ENCODE results near the gene CEACAM19.
"Not testable (repeated sequence)": the region's sequence is repeated elsewhere in the genome, so short reads cannot be mapped to it uniquely, and the experiment has no call there.

The CEACAM19 gene

GRCh38 chr19:44673510-44673909 is 2.2 kb downstream of the CEACAM19 start:
- DNase-seq (ENCODE audit: low read depth in 2 of 3, low spot score in 2 of 3), result no peak

- no peak for DNase-seq (ENCODE audit: low read depth in 2 of 3, low spot score in 2 of 3)
These were observed 4.2 kb downstream of the CEACAM19 start for GRCh38 chr19:44675521-44675920.

- no peak for DNase-seq (ENCODE audit: low read depth in 2 of 3, low spot score in 2 of 3)
These were observed 5.9 kb downstream of the CEACAM19 start for GRCh38 chr19:44677019-44677811.

- no peak for DNase-seq (ENCODE audit: low read depth in 2 of 3, low spot score in 2 of 3)
These were observed 9.3 kb downstream of the CEACAM19 start for GRCh38 chr19:44680536-44680935.

- no peak for DNase-seq (ENCODE audit: low read depth in 2 of 3, low spot score in 2 of 3)
These were observed 10.9 kb downstream of the CEACAM19 start for GRCh38 chr19:44681992-44682790.

GRCh38 chr19:44682807-44683206 is 11.5 kb downstream of the CEACAM19 start:
- no peak for DNase-seq (ENCODE audit: low read depth in 2 of 3, low spot score in 2 of 3)

GRCh38 chr19:44683434-44684210 is 12.3 kb downstream of the CEACAM19 start:
- DNase-seq (ENCODE audit: low read depth in 2 of 3, low spot score in 2 of 3), result no peak

GRCh38 chr19:44684396-44684795 is 13.1 kb downstream of the CEACAM19 start:
- not testable (repeated sequence) for DNase-seq (ENCODE audit: low read depth in 2 of 3, low spot score in 2 of 3)

GRCh38 chr19:44684892-44685863 is 13.9 kb downstream of the CEACAM19 start:
- no peak for DNase-seq (ENCODE audit: low read depth in 2 of 3, low spot score in 2 of 3)

GRCh38 chr19:44685877-44686276 is 14.6 kb downstream of the CEACAM19 start:
- no peak for DNase-seq (ENCODE audit: low read depth in 2 of 3, low spot score in 2 of 3)

GRCh38 chr19:44686896-44687295 is 15.6 kb downstream of the CEACAM19 start:
- no peak for DNase-seq (ENCODE audit: low read depth in 2 of 3, low spot score in 2 of 3)

- DNase-seq (ENCODE audit: low read depth in 2 of 3, low spot score in 2 of 3), result no peak
These were observed 16.6 kb downstream of the CEACAM19 start for GRCh38 chr19:44687888-44688287.

- DNase-seq (ENCODE audit: low read depth in 2 of 3, low spot score in 2 of 3), result peak; percentile 25 to 83 (median 81)
These were observed 18.2 kb downstream of the CEACAM19 start for GRCh38 chr19:44689290-44690130.

GRCh38 chr19:44690131-44690440 is 18.8 kb downstream of the CEACAM19 start:
- DNase-seq (ENCODE audit: low read depth in 2 of 3, low spot score in 2 of 3), result no peak

- DNase-seq (ENCODE audit: low read depth in 2 of 3, low spot score in 2 of 3), result no peak
These were observed 21.1 kb downstream of the CEACAM19 start for GRCh38 chr19:44692379-44692721.

GRCh38 chr19:44694184-44694579 is 22.9 kb downstream of the CEACAM19 start:
- no peak for DNase-seq (ENCODE audit: low read depth in 2 of 3, low spot score in 2 of 3)

GRCh38 chr19:44696939-44697669 is 25.8 kb downstream of the CEACAM19 start:
- no peak for DNase-seq (ENCODE audit: low read depth in 2 of 3, low spot score in 2 of 3)

- DNase-seq (ENCODE audit: low read depth in 2 of 3, low spot score in 2 of 3), result no peak
These were observed 26.4 kb downstream of the CEACAM19 start for GRCh38 chr19:44697670-44698034.

All from activated CD8-positive, alpha-beta memory T cell treated with anti-CD3 and anti-CD28 coated beads for 48 hours (primary cell).